ENCODE results near the gene ZNF260.
A peak's percentile ranks its signal among the peaks of the same experiment; 100 is the strongest.

ZNF260 gene

DNA sequence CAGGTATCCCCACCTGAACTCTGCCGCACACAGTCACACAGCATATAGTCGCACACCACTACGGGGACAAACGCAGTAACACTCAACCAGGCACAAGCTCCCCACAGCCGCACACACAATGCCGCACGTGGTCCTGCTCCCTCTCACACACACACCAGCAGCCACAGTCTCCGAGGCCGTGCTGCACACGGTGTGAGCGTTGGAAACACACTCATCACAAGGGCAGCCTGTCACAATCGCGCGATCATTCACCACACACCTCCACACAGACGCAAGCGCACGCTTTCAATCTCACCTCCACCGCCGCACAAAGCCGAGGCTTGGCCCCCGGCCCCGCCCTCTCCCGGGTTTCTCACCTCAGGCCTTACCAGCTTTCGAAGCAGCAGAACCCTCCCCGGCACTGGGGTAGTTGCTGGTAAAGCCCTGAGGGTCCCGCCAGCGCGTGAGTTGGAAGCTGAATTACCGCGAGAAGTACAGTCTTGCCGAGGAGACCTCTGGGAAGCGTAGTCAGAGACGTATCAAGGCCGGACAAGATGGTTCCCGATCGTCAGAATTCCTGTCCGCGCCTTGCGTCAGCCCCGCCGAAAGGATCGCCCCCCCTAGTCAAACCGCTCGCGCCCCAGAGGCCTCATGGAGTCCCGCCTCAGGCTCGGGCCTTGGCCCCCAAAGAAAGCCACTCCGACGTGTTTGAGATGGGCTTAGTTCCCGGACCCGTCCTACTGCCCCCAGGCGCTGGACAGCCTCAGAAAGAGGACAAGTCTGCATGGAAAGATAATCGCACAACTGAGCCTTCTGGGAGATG, 38.8 kb downstream of the ZNF260 start, which contains the start of gene ZNF566:
Gene ZNF566 (minus strand): TSS at position 444 of the 802 bp plus-strand sequence. CDS start 13,004 bp downstream, outside the sequence.
- peak within 1 kb of the TSS; percentile 94 for H3K4me3 ChIP-seq
- TF ChIP-seq, protein P1, sequence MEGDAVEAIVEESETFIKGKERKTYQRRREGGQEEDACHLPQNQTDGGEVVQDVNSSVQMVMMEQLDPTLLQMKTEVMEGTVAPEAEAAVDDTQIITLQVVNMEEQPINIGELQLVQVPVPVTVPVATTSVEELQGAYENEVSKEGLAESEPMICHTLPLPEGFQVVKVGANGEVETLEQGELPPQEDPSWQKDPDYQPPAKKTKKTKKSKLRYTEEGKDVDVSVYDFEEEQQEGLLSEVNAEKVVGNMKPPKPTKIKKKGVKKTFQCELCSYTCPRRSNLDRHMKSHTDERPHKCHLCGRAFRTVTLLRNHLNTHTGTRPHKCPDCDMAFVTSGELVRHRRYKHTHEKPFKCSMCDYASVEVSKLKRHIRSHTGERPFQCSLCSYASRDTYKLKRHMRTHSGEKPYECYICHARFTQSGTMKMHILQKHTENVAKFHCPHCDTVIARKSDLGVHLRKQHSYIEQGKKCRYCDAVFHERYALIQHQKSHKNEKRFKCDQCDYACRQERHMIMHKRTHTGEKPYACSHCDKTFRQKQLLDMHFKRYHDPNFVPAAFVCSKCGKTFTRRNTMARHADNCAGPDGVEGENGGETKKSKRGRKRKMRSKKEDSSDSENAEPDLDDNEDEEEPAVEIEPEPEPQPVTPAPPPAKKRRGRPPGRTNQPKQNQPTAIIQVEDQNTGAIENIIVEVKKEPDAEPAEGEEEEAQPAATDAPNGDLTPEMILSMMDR (IDR thresholded peaks at IDR 0.05) = no peak
- DNase-seq (ENCODE audit: low spot score) = peak; percentile 93
- H3K27ac ChIP-seq = peak within 1 kb of the TSS; percentile 90 to 96

DNA sequence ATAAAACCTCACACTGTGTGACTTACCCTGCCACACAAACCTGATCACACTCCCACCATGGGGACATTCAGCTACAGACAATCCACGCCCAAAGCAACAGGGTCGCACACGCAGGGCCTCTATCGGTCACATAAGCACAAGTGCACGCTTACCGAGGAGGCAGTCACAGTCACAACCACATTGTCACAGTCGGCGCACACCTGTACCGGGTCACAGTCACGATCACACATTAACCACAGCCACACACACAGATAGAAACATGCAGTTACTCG, 39.3 kb downstream of the ZNF260 start:
- TF ChIP-seq, protein P1 (IDR thresholded peaks at IDR 0.05) = no peak
- Histone ChIP-seq H3K27ac (peak overlapping the region; percentile 90 to 96), H3K4me3 (peak overlapping the region; percentile 94)
- no peak for DNase-seq (ENCODE audit: low spot score)

DNA sequence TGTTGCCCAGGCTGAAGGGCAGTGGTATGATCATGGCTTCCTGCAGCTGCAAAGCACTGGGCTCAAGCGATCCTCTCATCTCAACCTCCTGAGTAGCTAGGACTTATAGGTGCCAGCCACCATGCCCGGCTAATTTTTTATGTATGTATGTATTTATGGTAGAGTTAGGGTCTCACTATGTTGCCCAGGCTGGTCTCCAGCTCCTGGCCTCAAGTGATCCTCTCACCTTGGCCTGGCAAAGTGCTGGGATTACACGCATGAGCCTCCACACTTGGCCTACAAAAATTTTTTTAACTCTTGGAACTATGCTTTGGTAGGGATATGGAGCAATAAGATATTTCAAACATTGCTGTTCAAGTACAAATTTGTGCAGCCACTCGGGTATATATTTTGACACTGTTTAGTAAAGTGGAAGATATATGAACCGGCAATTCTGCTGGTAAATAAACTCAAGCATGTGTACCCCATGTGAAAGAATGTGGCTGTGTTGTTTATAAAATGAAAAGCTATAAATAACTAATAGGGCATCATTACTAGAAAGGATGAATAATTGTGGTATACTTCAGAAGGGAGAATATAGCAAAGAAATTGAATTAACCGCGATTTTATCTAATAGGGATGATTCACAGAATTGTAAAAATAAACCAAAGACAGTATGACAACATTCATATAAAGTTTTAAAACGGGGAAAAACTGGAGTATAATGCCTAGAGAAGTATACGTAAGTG, 39.8 kb downstream of the ZNF260 start:
- Histone ChIP-seq H3K4me3 (peak overlapping the region; percentile 94), H3K27ac (peak overlapping the region; percentile 90 to 96)
- no peak for DNase-seq (ENCODE audit: low spot score)
- TF ChIP-seq, protein P1 (IDR thresholded peaks at IDR 0.05) = no peak

DNA sequence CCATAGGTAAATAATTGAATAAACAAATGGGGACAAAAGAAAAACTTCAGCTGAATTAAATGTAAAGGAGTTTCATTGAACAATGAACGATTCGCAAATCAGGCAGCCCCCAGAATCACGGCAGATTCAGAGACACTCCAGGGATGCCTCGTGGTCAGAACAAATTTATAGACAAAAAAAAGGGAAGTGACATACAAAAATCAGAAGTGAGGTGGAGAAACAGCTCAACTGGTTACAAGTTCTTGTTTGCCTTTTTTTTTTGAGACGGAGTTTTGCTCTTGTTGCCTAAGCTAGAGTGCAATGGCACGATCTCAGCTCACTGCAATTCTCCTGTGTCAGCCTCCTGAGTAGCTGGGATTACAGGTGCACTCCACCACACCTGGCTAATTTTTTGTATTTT, 44.4 kb downstream of the ZNF260 start:
- H3K27ac ChIP-seq = no peak overlapping the region
- H3K4me3 ChIP-seq = no peak overlapping the region
- no peak for DNase-seq (ENCODE audit: low spot score)
- TF ChIP-seq, protein P1 (IDR thresholded peaks at IDR 0.05) = no peak

DNA sequence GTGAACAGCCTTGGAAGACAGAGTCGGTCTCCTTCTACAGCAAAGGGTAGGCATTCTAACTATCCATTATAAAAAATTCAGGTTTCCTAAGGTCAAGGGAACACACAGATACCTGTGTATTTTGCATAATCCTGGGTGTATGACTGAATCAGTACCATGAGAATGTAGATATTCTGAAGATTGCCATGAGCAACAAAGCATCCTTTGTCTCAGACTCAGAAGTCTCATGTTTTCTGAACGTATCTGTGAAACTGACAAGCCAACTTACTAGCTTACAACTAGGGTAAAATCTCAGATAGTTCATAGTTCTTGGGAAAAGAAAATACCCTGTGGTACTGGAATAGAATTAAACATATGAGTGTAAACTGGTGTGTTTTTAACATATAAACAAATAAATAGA, 45.2 kb downstream of the ZNF260 start:
- Histone ChIP-seq H3K4me3 (no peak overlapping the region), H3K27ac (no peak overlapping the region)
- no peak for DNase-seq (ENCODE audit: low spot score)
- TF ChIP-seq, protein P1 (IDR thresholded peaks at IDR 0.05) = no peak

All from coronary artery (tissue), 2 donors.